Retinal pigment epithelial cell (primary cell): ENCODE results near the gene CD8B2.

Experiments used
- DNase-seq: peaks from one replicate; pipeline ENCODE4 v3.0.0-alpha.2; 2010; ENCODE audit warnings: low read depth
- H3K4me3 ChIP-seq: 2 replicates; pipeline ENCODE4 v1.5.1; 2011; ENCODE audit warnings: mild to moderate bottlenecking, low read length, control low read depth, moderate library complexity
- TF ChIP-seq, protein P1 (sequence below): conservative IDR thresholded peaks from 2 replicates; pipeline ENCODE4 v1.5.1; 2011; ENCODE audit warnings: low read depth, low read length, control low read depth, inconsistent platforms

The CD8B2 gene

GRCh38 chr2:106537047-106537446 lies 49.9 kb downstream of the CD8B2 start:
- no peak overlapping the region for H3K4me3 ChIP-seq
- TF ChIP-seq, protein P1, sequence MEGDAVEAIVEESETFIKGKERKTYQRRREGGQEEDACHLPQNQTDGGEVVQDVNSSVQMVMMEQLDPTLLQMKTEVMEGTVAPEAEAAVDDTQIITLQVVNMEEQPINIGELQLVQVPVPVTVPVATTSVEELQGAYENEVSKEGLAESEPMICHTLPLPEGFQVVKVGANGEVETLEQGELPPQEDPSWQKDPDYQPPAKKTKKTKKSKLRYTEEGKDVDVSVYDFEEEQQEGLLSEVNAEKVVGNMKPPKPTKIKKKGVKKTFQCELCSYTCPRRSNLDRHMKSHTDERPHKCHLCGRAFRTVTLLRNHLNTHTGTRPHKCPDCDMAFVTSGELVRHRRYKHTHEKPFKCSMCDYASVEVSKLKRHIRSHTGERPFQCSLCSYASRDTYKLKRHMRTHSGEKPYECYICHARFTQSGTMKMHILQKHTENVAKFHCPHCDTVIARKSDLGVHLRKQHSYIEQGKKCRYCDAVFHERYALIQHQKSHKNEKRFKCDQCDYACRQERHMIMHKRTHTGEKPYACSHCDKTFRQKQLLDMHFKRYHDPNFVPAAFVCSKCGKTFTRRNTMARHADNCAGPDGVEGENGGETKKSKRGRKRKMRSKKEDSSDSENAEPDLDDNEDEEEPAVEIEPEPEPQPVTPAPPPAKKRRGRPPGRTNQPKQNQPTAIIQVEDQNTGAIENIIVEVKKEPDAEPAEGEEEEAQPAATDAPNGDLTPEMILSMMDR: no peak
- DNase-seq: no peak

DNA sequence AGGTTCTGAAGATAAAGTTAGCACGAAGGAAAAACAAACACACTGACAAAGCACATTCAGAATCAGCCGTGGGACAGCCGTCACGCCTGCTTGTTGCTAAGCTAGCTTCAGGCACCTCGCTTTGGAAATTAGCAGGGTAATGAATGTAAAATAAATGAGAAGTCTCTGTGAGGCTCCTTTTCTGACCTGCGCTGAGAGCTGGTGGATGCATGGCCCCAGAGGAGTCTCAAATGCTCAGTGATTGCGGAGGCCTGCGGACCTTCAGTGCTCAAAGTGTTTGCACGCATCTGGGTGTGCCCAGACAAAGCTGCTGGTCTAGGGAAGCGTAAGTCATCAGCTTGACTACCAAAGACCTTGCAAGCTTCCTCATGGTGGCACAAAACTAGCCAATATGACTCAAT lies 50.6 kb downstream of the CD8B2 start:
- no peak overlapping the region for H3K4me3 ChIP-seq
- DNase-seq: no peak
- TF ChIP-seq, protein P1: no peak

GRCh38 chr2:106540886-106541285 lies 53.7 kb downstream of the CD8B2 start:
- H3K4me3 ChIP-seq: no peak overlapping the region
- TF ChIP-seq, protein P1: no peak
- no peak for DNase-seq

DNA sequence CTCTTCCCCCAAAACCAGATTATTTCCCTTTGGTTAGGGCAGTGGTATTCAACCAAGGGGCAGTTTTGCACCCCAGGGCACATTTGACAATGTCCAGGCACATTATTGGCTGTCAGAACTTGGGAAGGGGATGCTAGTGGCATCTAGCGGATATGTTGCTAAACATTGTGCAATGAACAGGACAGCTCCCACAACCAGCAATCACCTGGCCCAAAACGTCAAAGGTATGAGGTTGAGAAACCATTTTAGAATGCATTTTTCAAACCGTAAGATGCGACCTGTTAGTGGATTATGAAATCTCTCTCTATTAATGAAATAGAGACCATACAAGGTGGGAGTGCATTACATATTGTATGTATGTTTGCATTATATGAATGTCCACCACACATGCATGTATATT lies 54.2 kb downstream of the CD8B2 start:
- no peak for DNase-seq
- H3K4me3 ChIP-seq: no peak overlapping the region

GRCh38 chr2:106542746-106543359 lies 55.7 kb downstream of the CD8B2 start:
- DNase-seq: peak; percentile 5
- TF ChIP-seq, protein P1: peak; percentile 92
- peak overlapping the region; percentile 34 for H3K4me3 ChIP-seq

More for the DNA sequence above, 54.2 kb downstream of the CD8B2 start:
- TF ChIP-seq, protein P1: no peak

GRCh38 chr2:106545007-106545406 lies 57.8 kb downstream of the CD8B2 start:
- TF ChIP-seq, protein P1: no peak
- no peak overlapping the region for H3K4me3 ChIP-seq
- no peak for DNase-seq

DNA sequence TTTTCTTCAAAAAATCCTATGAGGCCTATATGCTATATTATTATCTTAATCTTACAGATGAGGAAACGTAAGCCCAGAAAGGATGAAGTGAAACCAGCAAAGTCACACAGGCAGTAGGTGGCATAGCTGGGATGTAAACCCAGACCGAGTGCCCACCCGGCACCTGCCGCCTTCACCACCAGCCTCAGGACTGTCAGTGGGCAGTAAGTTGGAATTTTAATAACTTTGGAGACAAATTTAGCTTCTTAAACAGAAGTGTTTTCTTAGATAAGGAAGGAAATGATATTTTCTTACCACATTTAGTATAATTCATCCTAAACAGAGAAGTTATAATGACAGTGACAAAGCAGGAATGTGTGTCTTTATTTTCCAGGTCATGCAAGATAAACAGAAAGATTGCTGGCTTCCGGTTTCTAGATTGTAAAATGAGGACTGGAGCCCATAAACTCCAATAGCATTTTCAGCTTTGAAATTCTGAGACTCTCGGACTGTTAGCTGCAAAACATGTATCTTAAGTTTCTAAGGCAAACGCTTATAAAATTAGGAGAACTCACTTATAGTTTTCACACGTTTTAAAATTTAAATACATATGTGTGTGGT lies 59.3 kb downstream of the CD8B2 start:
- no peak overlapping the region for H3K4me3 ChIP-seq
- DNase-seq: no peak
- TF ChIP-seq, protein P1: no peak
